ENCODE measurements around the gene TMEM200A. TPM values are rescaled to one million over a fixed set of nuclear protein-coding genes. Genes with fewer than 3 reads are reported as not detected.

Gene TMEM200A
- under 1 TPM; 0.16 to 0.52 (median 0.50) TPM for total RNA-seq
- 4.6 TPM for total RNA-seq (2013)

DNA sequence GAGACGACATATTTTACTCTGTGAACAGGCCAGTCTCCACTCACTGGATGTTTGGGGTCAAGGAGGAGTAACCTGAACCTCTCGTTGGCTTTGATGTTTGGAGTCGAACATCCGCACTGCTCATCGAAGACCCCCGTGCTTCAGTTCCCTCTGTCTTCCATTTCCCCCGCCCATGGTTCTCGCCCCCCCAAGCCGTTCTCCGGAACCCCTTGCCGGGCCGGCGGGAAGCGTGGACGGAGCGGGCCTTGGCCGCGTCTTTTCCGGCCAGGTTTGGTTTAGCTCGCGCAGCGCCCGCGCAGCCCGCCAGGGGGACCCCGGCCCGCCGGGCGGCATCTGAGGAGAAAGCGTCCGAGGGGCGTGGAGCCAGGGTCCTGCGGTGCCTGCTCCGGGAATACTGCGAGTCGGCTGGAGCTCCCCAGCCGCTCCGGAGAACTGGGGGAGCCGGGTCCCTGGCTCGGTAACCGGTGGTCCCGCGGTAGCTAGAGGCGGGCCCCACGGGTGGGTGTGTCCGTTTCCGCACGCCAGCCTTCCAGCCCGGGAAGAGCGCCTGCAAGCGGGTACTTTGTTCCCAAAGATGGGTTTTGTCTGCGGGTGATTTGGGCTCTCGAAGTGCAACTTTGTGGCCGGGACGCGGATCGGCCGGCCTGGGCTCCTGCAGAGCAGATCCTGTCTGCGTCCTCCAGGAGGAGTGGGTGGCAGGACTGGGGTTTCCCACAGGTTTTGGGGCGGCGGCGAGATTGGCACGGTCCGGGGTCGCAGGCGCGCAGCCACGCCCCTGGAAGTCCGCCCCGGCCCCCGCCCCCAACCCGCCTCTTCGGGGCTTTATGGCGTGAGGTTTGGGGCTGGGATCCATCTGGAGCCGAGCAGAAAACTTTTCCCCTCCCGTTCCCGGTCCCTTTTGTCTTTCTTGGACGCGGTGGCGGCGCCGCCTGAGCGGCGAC lies at the start of gene TMEM200A:
Gene TMEM200A (plus strand): TSS at position 852 of the 941 bp plus-strand sequence. CDS start 74,406 bp downstream, outside the sequence.
- DNase-seq (peak; percentile 35 to 58), ATAC-seq (peak; percentile 45 to 76 (median 59))
- H3K36me3 ChIP-seq (ENCODE audit: control insufficient read depth, insufficient read depth, low read length) = no peaks in the 10 kb centered on the region
- H3K36me3 Mint-ChIP-seq = no peaks in the 10 kb centered on the region
- peak within 1 kb of the TSS; percentile 83 for H3K4me3 Mint-ChIP-seq
- H3K9me3 Mint-ChIP-seq = no peaks in the 10 kb centered on the region
- under 1% methylated on average over 84 of the region's 84 CpGs for WGBS (ENCODE audit: insufficient coverage)
- H3K4me3 ChIP-seq (ENCODE audit: low read length) = peak within 1 kb of the TSS; percentile 71
- H3K27me3 ChIP-seq (ENCODE audit: control insufficient read depth, insufficient read depth, low read length) = peaks cover 13% of the 10 kb centered on the region
- peaks cover 15% of the 10 kb centered on the region for H3K4me1 ChIP-seq (ENCODE audit: control insufficient read depth, insufficient read depth, low read length)
- intact Hi-C loops (cut with micrococcal nuclease) = loop anchor here (1.0 kb wide), 1 partner anchor 478 kb away; no protein-coding TSS in a partner anchor
- H3K9me3 ChIP-seq (ENCODE audit: control insufficient read depth, insufficient read depth, low read length) = no peaks in the 10 kb centered on the region
- H3K27ac ChIP-seq (ENCODE audit: low read length) = no peak within 1 kb of the TSS
- H3K27me3 Mint-ChIP-seq (ENCODE audit: low read depth in 2 of 2) = peaks cover 41 to 61% of the 10 kb centered on the region in 2 donors
- H3K4me1 Mint-ChIP-seq = peaks cover 0 to 6% of the 10 kb centered on the region in 2 donors
- TF ChIP-seq, protein P1, sequence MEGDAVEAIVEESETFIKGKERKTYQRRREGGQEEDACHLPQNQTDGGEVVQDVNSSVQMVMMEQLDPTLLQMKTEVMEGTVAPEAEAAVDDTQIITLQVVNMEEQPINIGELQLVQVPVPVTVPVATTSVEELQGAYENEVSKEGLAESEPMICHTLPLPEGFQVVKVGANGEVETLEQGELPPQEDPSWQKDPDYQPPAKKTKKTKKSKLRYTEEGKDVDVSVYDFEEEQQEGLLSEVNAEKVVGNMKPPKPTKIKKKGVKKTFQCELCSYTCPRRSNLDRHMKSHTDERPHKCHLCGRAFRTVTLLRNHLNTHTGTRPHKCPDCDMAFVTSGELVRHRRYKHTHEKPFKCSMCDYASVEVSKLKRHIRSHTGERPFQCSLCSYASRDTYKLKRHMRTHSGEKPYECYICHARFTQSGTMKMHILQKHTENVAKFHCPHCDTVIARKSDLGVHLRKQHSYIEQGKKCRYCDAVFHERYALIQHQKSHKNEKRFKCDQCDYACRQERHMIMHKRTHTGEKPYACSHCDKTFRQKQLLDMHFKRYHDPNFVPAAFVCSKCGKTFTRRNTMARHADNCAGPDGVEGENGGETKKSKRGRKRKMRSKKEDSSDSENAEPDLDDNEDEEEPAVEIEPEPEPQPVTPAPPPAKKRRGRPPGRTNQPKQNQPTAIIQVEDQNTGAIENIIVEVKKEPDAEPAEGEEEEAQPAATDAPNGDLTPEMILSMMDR (IDR thresholded peaks at IDR 0.05) = peak; percentile 67
- no peak within 1 kb of the TSS for H3K27ac Mint-ChIP-seq

DNA sequence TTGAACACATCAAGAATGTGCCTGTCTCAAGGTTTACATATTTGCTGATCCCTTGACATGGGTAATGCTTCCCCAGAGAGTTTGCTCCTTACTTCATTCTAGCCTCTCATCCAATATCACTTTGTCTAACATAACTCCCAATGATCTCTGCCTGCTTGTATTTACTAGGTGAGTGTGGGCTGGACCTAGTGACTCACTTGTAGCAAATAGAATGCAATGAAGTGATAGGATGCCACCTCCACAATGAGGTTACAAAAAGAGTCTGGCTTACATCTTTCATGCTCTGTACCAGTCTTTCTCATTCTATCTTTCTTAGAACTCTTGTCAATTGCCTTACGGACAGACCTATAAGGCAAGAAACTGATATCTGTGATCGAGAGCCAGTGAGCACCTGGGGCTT lies 44.9 kb upstream of the TMEM200A start:
- Histone ChIP-seq H3K36me3 (ENCODE audit: control insufficient read depth, insufficient read depth, low read length) (no peaks in the 10 kb centered on the region), H3K27ac (ENCODE audit: low read length) (no peak overlapping the region), H3K27me3 (ENCODE audit: control insufficient read depth, insufficient read depth, low read length) (no peaks in the 10 kb centered on the region), H3K4me1 (ENCODE audit: control insufficient read depth, insufficient read depth, low read length) (no peaks in the 10 kb centered on the region), H3K4me3 (ENCODE audit: low read length) (no peak overlapping the region), H3K9me3 (ENCODE audit: control insufficient read depth, insufficient read depth, low read length) (no peaks in the 10 kb centered on the region)
- ATAC-seq (no peak), DNase-seq (no peak)
- TF ChIP-seq, protein P1 (IDR thresholded peaks at IDR 0.05) = no peak
- Mint-ChIP-seq H3K4me1 (no peaks in the 10 kb centered on the region), H3K36me3 (no peaks in the 10 kb centered on the region), H3K27me3 (ENCODE audit: low read depth in 2 of 2) (peaks cover 5 to 8% of the 10 kb centered on the region in 2 donors), H3K27ac (no peak overlapping the region), H3K9me3 (no peaks in the 10 kb centered on the region), H3K4me3 (no peak overlapping the region)
- intact Hi-C loops (cut with micrococcal nuclease) = no loop called here
- WGBS (ENCODE audit: insufficient coverage) = 96% methylated on average over 2 of the region's 2 CpGs

DNA sequence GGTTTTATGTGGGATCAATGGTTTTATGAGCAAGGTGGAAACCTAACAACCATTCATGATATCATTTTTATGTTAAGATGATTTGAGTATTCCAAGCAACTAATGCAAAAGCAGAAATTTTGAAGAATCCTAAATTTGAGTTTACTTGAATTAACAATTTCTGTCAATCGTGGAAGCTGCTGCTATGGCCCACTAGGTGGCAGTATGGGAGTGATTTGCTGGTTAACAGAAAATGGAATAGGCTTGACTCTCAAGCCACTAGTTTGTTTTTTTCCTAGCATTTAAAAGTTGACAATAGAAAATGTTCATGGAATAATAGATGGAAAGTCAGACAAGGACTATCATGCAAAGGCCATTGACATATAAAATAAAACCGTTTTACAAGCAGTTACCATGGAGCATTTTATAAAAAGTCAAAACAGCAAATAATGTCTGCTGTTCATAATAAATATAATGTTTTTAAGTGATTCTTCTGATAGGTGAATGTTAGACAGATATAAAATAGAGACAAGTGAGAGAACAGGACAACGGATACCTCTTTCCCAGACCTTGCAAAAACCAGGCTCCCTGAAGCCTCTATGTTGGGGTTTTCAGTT lies 43.0 kb upstream of the TMEM200A start:
- Histone ChIP-seq H3K4me3 (ENCODE audit: low read length) (no peak overlapping the region), H3K36me3 (ENCODE audit: control insufficient read depth, insufficient read depth, low read length) (no peaks in the 10 kb centered on the region), H3K27ac (ENCODE audit: low read length) (no peak overlapping the region), H3K4me1 (ENCODE audit: control insufficient read depth, insufficient read depth, low read length) (no peaks in the 10 kb centered on the region), H3K27me3 (ENCODE audit: control insufficient read depth, insufficient read depth, low read length) (no peaks in the 10 kb centered on the region), H3K9me3 (ENCODE audit: control insufficient read depth, insufficient read depth, low read length) (no peaks in the 10 kb centered on the region)
- TF ChIP-seq, protein P1 (IDR thresholded peaks at IDR 0.05) = peak; percentile 86
- Mint-ChIP-seq H3K36me3 (no peaks in the 10 kb centered on the region), H3K4me3 (no peak overlapping the region), H3K27ac (no peak overlapping the region), H3K9me3 (no peaks in the 10 kb centered on the region), H3K27me3 (ENCODE audit: low read depth in 2 of 2) (peaks cover 5 to 8% of the 10 kb centered on the region in 2 donors), H3K4me1 (no peaks in the 10 kb centered on the region)
- ATAC-seq (peak in 2 of 3 donors; percentile 62 to 71), DNase-seq (peak; percentile 21 to 86)
- intact Hi-C loops (cut with micrococcal nuclease) = loop anchor here (1.0 kb wide), 3 partner anchors 376 to 550 kb away; no protein-coding TSS in a partner anchor
- WGBS (ENCODE audit: insufficient coverage) = 20% methylated on average over 2 of the region's 3 CpGs

Data from natural killer cell (primary cell).